HUES6 (cell line): ENCODE measurements around the gene ADAMTS2.

Experiments
- H3K27ac ChIP-seq: 2 replicates; pipeline ENCODE4 v1.7.0; 2013; ENCODE audit warnings: low read depth, mild to moderate bottlenecking, low read length, inconsistent platforms
- H3K27me3 ChIP-seq: 2 replicates; pipeline ENCODE4 v1.6.1; 2013; ENCODE audit warnings: low read length; ENCODE audit not compliant: control insufficient read depth, insufficient read depth
- H3K36me3 ChIP-seq: 2 replicates; pipeline ENCODE4 v1.6.1; 2013; ENCODE audit warnings: low read length; ENCODE audit not compliant: control insufficient read depth, insufficient read depth
- H3K4me1 ChIP-seq: 2 replicates; pipeline ENCODE4 v1.6.1; 2013; ENCODE audit warnings: low read length; ENCODE audit not compliant: control insufficient read depth, insufficient read depth
- H3K4me3 ChIP-seq: 2 replicates; pipeline ENCODE4 v1.5.1; 2013; ENCODE audit warnings: low read depth, low read length
- H3K9ac ChIP-seq: one replicate; pipeline ENCODE4 v1.6.1; 2013; ENCODE audit warnings: mild to moderate bottlenecking, low read length
- H3K9me3 ChIP-seq: 2 replicates; pipeline ENCODE4 v1.6.1; 2013; ENCODE audit warnings: low read depth, low read length; ENCODE audit not compliant: control insufficient read depth, insufficient read depth

Gene ADAMTS2

DNA sequence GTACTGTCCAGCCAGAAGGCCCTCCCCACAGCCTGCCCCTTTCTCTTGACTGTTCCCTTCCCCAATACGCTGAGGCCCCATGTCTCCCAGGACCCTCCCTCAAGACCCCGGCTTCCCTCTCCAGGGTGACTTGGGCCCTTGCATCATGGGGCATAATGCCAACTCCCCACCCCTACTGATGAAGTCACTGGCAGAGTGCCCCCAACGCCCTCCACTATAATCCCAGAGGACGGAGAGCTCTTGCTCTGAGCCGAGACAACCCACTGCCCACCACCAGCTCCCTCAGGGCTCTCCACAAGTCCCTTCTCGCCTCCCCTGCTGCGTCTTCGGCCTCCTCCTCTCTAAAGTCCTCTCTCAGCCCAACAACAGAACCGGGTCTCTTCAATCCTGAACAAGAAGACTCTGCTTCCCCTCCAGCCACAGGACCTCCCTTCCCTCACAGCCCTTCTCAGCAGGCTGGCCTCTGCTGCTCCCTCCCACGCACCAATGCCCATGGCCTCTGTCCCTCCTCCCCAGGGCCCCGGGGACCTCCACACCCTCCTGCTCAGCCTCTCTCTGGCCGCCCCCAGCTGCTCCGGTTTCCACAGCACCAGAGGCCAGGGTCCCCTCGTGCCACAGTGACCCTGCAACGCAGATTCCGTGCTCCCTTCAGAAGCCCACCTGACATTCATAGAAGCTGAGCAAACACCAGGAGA lies 47.6 kb downstream of the ADAMTS2 start:
- H3K4me3 ChIP-seq: no peak overlapping the region
- H3K4me1 ChIP-seq: peaks cover 4% of the 10 kb centered on the region; the same call in 1 of the 2 replicates
- H3K27me3 ChIP-seq: no peaks in the 10 kb centered on the region
- no peaks in the 10 kb centered on the region for H3K36me3 ChIP-seq
- H3K9ac ChIP-seq: no peak overlapping the region
- peaks cover 6% of the 10 kb centered on the region; the same call in 1 of the 2 replicates for H3K9me3 ChIP-seq
- no peak overlapping the region for H3K27ac ChIP-seq

- H3K4me3 ChIP-seq: no peak overlapping the region
- no peaks in the 10 kb centered on the region for H3K4me1 ChIP-seq
- H3K27ac ChIP-seq: no peak overlapping the region
- no peaks in the 10 kb centered on the region for H3K27me3 ChIP-seq
- H3K36me3 ChIP-seq: no peaks in the 10 kb centered on the region
- no peak overlapping the region for H3K9ac ChIP-seq
- peaks cover 6% of the 10 kb centered on the region; the same call in 1 of the 2 replicates for H3K9me3 ChIP-seq
Measured at GRCh38 chr5:179297026-179297425, 48.2 kb downstream of the ADAMTS2 start.

GRCh38 chr5:179296150-179296821 lies 49.0 kb downstream of the ADAMTS2 start:
- Histone ChIP-seq H3K36me3 (no peaks in the 10 kb centered on the region), H3K9ac (no peak overlapping the region), H3K27me3 (no peaks in the 10 kb centered on the region), H3K4me3 (no peak overlapping the region), H3K27ac (no peak overlapping the region), H3K4me1 (no peaks in the 10 kb centered on the region), H3K9me3 (peaks cover 6% of the 10 kb centered on the region; the same call in 1 of the 2 replicates)

DNA sequence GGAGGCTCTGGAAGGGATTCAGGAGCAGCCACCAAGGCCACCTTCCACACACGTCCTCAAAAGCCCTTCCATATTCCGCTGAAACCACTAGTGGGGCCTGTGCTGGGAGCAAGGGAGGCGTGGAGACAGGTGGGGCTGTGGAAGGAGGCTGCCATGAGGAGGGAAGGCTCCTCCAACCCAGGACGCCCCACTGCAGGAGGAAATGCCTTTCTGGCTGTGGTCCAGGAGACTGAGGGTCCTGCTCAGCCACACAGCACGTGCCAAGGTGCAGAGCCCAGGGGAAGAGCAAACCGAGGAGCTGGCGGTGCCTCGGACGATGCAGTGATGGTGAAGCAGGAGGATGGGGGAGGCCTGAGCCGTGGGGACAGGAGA lies 49.5 kb downstream of the ADAMTS2 start:
- Histone ChIP-seq H3K27me3 (no peaks in the 10 kb centered on the region), H3K36me3 (no peaks in the 10 kb centered on the region), H3K4me3 (no peak overlapping the region), H3K9ac (no peak overlapping the region), H3K27ac (no peak overlapping the region), H3K9me3 (peaks cover 6% of the 10 kb centered on the region; the same call in 1 of the 2 replicates), H3K4me1 (no peaks in the 10 kb centered on the region)

GRCh38 chr5:179294891-179295777 lies 50.1 kb downstream of the ADAMTS2 start:
- Histone ChIP-seq H3K9me3 (peaks cover 6% of the 10 kb centered on the region; the same call in 1 of the 2 replicates), H3K27me3 (no peaks in the 10 kb centered on the region), H3K27ac (no peak overlapping the region), H3K9ac (no peak overlapping the region), H3K36me3 (no peaks in the 10 kb centered on the region), H3K4me3 (no peak overlapping the region), H3K4me1 (no peaks in the 10 kb centered on the region)

DNA sequence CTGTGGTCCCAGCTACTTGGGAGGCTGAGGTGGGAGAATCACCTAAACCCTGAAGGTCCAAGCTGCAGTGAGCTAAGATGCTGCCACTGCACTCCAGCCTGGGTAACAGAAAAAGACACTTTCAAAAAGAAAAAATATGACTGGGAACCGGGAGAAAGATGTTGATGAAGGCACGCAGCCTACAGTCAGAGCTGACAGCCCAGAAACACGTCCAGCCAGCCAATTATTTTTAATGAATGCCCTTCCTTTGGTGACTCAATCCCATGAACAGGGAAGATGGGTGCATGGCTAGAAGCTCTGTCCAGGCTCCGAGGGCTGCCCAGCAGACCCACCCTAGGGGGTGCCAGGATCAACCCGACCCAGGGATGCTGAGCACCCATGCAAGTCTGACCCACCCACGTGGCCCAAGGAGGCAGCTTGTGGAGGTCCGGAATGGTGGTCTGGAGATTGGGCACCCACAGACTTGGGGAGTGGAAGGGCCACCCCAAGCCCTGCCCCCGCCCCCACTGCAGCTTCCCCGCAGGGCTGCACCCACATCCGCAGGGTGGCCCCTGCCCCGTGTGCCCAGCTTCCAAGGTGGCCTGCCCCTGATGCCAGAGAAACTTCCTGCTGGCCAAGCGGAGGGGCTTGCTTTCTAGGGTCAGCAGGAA lies 51.0 kb downstream of the ADAMTS2 start:
- H3K27me3 ChIP-seq: no peaks in the 10 kb centered on the region
- H3K27ac ChIP-seq: no peak overlapping the region
- no peaks in the 10 kb centered on the region for H3K9me3 ChIP-seq
- H3K4me3 ChIP-seq: no peak overlapping the region
- no peaks in the 10 kb centered on the region for H3K36me3 ChIP-seq
- H3K4me1 ChIP-seq: no peaks in the 10 kb centered on the region
- H3K9ac ChIP-seq: no peak overlapping the region

GRCh38 chr5:179292681-179293635 lies 52.3 kb downstream of the ADAMTS2 start:
- no peak overlapping the region for H3K9ac ChIP-seq

DNA sequence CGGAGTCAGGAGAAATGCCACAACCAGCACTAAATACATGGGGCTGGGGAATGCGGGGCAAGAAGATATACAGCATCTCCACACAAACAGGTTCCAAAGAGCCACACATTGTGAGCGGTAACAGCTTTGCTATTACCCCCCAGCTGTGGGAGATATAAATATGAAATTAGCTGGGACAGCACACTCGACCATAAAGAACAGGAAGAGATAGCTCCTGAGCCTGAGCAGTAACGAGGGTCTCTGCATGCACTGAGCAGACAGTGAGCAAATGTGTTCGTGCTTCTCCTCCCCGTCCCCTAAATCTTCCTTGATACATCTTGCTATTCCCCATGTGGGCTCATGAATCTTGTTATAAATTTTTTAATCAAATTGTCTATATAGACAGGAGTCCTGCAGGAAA lies 53.1 kb downstream of the ADAMTS2 start:
- Histone ChIP-seq H3K4me1 (no peaks in the 10 kb centered on the region), H3K27me3 (no peaks in the 10 kb centered on the region), H3K9ac (no peak overlapping the region), H3K9me3 (no peaks in the 10 kb centered on the region), H3K27ac (no peak overlapping the region), H3K4me3 (no peak overlapping the region), H3K36me3 (no peaks in the 10 kb centered on the region)

More at GRCh38 chr5:179292681-179293635, 52.3 kb downstream of the ADAMTS2 start:
- H3K27me3 ChIP-seq: no peaks in the 10 kb centered on the region
- no peaks in the 10 kb centered on the region for H3K9me3 ChIP-seq
- H3K27ac ChIP-seq: no peak overlapping the region
- no peaks in the 10 kb centered on the region for H3K36me3 ChIP-seq
- H3K4me3 ChIP-seq: no peak overlapping the region
- H3K4me1 ChIP-seq: no peaks in the 10 kb centered on the region

GRCh38 chr5:179290681-179291540 lies 54.4 kb downstream of the ADAMTS2 start:
- H3K9ac ChIP-seq: no peak overlapping the region
- no peaks in the 10 kb centered on the region for H3K27me3 ChIP-seq
- H3K4me3 ChIP-seq: no peak overlapping the region
- H3K9me3 ChIP-seq: no peaks in the 10 kb centered on the region
- H3K27ac ChIP-seq: no peak overlapping the region
- H3K36me3 ChIP-seq: no peaks in the 10 kb centered on the region
- no peaks in the 10 kb centered on the region for H3K4me1 ChIP-seq
